Panc1 (cell line): ENCODE measurements around the gene PDHB. TPM values are rescaled to one million over a fixed set of nuclear protein-coding genes. Genes with fewer than 3 reads are reported as not detected.

Experiments
- ATAC-seq: fragments of 200-7000 bp; cut with Tn5 transposase; 2 replicates; pipeline ENCODE4 v1.9.1; 2020; ENCODE audit warnings: mild to moderate bottlenecking, moderate library complexity
- BruUV-seq: library from RNA; stranded (reverse); fragments of 400-500 nt; replicated peaks from 2 replicates; lab custom pipeline; 2021; lab: Mats Ljungman, UMichigan
- CTCF ChIA-PET: fragments of 300-600 bp; sonication (Branson Sonifier 250); formaldehyde crosslinking; loops from one replicate; lab custom pipeline; 2022; ENCODE audit warnings: antibody characterized with exemption; lab: Charles Lee
- POLR2A ChIA-PET: fragments of 300-600 bp; sonication (Branson Sonifier 250); formaldehyde crosslinking; loops from one replicate; lab custom pipeline; 2022; ENCODE audit warnings: antibody characterized with exemption; lab: Charles Lee
- DNase-seq: peaks from one replicate; pipeline ENCODE4 v3.0.0-alpha.2; 2010; ENCODE audit warnings: low read depth, low spot score
- H3K27ac ChIP-seq: 2 replicates; pipeline ENCODE4 v1.5.1; 2011; ENCODE audit warnings: mild to moderate bottlenecking, low read length, inconsistent platforms
- H3K27me3 ChIP-seq: fragments of 200-500 bp; sonication (Bioruptor generic); 2 replicates; pipeline ENCODE4 v1.6.0; 2014; ENCODE audit warnings: low read length, inconsistent platforms; ENCODE audit not compliant: control insufficient read depth, insufficient read depth
- H3K36me3 ChIP-seq: fragments of 200-500 bp; sonication (Bioruptor generic); 2 replicates; pipeline ENCODE4 v1.5.1; 2014; ENCODE audit warnings: inconsistent platforms, mild to moderate bottlenecking, low read length, moderate library complexity; ENCODE audit not compliant: control insufficient read depth, insufficient read depth
- H3K4me1 ChIP-seq: 2 replicates; pipeline ENCODE4 v1.5.1; 2011; ENCODE audit warnings: inconsistent platforms, mild to moderate bottlenecking, low read length, moderate library complexity; ENCODE audit not compliant: control insufficient read depth, insufficient read depth
- H3K4me3 ChIP-seq, 2 experiments: 2 replicates each; pipeline ENCODE4 v1.5.1; 2011 to 2012; ENCODE audit warnings: low read depth in 2 of 2, low read length in 2 of 2, mild to moderate bottlenecking in 2 of 2, inconsistent platforms in 1 of 2, moderate library complexity in 1 of 2
- H3K9me3 ChIP-seq: fragments of 200-500 bp; sonication (Bioruptor generic); 2 replicates; pipeline ENCODE4 v1.5.1; 2014; ENCODE audit warnings: low read depth, mild to moderate bottlenecking, inconsistent platforms, low read length, moderate library complexity; ENCODE audit not compliant: control insufficient read depth, insufficient read depth
- POLR2AphosphoS5 ChIP-seq: IDR thresholded peaks from 2 replicates; pipeline ENCODE4 v1.6.1; 2012; ENCODE audit warnings: mild to moderate bottlenecking, low read depth, low read length, moderate library complexity
- SIN3A ChIP-seq: IDR thresholded peaks from 2 replicates; pipeline ENCODE4 v1.6.1; 2012; ENCODE audit warnings: low read depth, mild to moderate bottlenecking, low read length, moderate library complexity, borderline replicate concordance; ENCODE audit not compliant: insufficient read depth
- TCF7L2 ChIP-seq: IDR thresholded peaks from 2 replicates; pipeline ENCODE4 v1.6.1; 2011; ENCODE audit warnings: mild to moderate bottlenecking, low read depth, low read length, inconsistent platforms
- in situ Hi-C: cut with HindIII; loops from 2 replicates; pipeline ENCODE4 v1.10.0; 2016; ENCODE audit warnings: low sequenced_read_pairs, low pct_unique_long_range_greater_than_20kb
- intact Hi-C: fragments of 100-400 bp; cut with micrococcal nuclease; formaldehyde crosslinking; loops from one replicate; pipeline ENCODE4 v1.10.0; 2022; ENCODE audit not compliant: unreplicated experiment
- total RNA-seq: library from RNA; stranded (reverse); gene quantifications from one replicate; pipeline ENCODE4 v1.2.1, GENCODE V29; 2021; ENCODE audit not compliant: unreplicated experiment
- TF ChIP-seq, protein P1 (sequence below): fragments of 450-650 bp; IDR thresholded peaks from 2 replicates; pipeline ENCODE4 v1.5.1; 2017; ENCODE audit warnings: mild to moderate bottlenecking
- TF ChIP-seq, protein P2 (sequence below), 2 experiments: IDR thresholded peaks; 2 replicates each; pipeline ENCODE4 v1.6.1; 2011 to 2012; ENCODE audit warnings: low read depth in 2 of 2, control low read depth in 1 of 2, low read length in 1 of 2, mild to moderate bottlenecking in 1 of 2, moderate library complexity in 1 of 2; ENCODE audit not compliant: insufficient read depth in 1 of 2

Gene PDHB
- total RNA-seq, 1 experiment from 2014 or later = 66.6 TPM

DNA sequence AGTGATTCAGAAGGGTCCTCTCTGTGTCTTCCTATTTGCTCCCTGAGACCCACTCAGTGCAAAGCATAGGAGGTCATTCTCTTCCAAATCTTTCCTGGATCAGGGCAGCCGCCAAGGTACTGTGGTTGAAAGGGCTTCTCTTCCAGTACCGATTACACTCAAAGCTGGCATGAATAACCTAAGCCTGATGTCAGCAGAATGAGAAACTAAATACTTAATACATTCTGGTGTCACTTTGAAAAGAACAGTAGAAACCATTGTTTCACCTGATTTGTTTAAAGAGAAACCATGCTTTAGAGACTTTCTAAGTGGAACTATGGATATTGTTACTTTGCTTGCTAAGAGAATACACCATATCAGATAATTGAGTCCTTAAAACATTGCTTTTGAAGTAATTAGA, 50.2 kb downstream of the PDHB start:
- POLR2A ChIA-PET = no interaction called here
- in situ Hi-C loops = no loop called here
- no peaks in the 10 kb centered on the region for H3K27me3 ChIP-seq

DNA sequence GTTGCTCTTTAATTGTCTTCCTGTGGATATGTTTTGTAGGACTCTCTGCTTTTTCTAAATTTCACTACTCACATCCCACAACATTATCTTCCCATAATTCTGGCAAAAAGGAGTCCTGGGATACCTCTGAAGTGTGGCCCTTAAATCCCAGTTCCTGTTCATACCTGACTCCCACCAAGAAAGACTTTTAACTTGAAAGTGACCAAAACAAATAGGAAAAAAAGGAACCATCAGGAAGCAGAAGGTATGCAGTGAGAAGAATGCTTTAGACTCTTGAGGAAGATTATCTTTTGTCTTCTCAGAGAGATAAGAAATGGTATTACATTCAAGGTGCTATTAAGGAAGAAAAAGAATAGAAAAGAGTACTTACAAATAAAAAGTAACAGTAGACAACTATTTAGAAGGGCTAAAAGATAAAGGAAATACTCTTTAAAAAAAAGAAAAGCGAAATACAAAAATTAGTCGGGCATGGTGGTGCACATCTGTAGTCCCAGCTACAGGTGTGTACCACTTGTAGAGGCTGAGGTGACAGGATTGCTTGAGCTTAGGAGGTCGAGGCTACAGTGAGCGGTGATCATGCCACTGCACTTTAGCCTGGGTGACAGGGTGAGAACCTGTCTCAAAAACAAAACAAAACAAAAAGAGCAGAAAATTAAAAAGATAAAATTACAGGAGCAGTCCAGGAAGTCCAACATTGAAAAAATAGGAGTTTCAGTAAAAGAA, 54.1 kb downstream of the PDHB start:
- CTCF ChIA-PET = interaction anchor here (0.7 kb wide), 1 partner anchor 125 kb away, joined by 3 read pairs; no protein-coding TSS in a partner anchor
- no peak overlapping the region for H3K27ac ChIP-seq
- no peaks in the 10 kb centered on the region for H3K27me3 ChIP-seq
- ATAC-seq (no peak), DNase-seq (no peak)
- no peaks in the 10 kb centered on the region for H3K36me3 ChIP-seq
- TF ChIP-seq, protein P1, sequence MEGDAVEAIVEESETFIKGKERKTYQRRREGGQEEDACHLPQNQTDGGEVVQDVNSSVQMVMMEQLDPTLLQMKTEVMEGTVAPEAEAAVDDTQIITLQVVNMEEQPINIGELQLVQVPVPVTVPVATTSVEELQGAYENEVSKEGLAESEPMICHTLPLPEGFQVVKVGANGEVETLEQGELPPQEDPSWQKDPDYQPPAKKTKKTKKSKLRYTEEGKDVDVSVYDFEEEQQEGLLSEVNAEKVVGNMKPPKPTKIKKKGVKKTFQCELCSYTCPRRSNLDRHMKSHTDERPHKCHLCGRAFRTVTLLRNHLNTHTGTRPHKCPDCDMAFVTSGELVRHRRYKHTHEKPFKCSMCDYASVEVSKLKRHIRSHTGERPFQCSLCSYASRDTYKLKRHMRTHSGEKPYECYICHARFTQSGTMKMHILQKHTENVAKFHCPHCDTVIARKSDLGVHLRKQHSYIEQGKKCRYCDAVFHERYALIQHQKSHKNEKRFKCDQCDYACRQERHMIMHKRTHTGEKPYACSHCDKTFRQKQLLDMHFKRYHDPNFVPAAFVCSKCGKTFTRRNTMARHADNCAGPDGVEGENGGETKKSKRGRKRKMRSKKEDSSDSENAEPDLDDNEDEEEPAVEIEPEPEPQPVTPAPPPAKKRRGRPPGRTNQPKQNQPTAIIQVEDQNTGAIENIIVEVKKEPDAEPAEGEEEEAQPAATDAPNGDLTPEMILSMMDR = no peak
- no peak for TF ChIP-seq POLR2AphosphoS5
- TF ChIP-seq TCF7L2 = no peak
- TF ChIP-seq, protein P2, sequence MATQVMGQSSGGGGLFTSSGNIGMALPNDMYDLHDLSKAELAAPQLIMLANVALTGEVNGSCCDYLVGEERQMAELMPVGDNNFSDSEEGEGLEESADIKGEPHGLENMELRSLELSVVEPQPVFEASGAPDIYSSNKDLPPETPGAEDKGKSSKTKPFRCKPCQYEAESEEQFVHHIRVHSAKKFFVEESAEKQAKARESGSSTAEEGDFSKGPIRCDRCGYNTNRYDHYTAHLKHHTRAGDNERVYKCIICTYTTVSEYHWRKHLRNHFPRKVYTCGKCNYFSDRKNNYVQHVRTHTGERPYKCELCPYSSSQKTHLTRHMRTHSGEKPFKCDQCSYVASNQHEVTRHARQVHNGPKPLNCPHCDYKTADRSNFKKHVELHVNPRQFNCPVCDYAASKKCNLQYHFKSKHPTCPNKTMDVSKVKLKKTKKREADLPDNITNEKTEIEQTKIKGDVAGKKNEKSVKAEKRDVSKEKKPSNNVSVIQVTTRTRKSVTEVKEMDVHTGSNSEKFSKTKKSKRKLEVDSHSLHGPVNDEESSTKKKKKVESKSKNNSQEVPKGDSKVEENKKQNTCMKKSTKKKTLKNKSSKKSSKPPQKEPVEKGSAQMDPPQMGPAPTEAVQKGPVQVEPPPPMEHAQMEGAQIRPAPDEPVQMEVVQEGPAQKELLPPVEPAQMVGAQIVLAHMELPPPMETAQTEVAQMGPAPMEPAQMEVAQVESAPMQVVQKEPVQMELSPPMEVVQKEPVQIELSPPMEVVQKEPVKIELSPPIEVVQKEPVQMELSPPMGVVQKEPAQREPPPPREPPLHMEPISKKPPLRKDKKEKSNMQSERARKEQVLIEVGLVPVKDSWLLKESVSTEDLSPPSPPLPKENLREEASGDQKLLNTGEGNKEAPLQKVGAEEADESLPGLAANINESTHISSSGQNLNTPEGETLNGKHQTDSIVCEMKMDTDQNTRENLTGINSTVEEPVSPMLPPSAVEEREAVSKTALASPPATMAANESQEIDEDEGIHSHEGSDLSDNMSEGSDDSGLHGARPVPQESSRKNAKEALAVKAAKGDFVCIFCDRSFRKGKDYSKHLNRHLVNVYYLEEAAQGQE (IDR thresholded peaks at IDR 0.05; ENCODE audit: insufficient read depth in 1 of 2, low read depth in 2 of 2, low read length in 1 of 2) = no peak
- no peak for TF ChIP-seq SIN3A
- no TSS peak for BruUV-seq
- H3K4me3 ChIP-seq = no peak overlapping the region
- intact Hi-C loops (no loop called here), in situ Hi-C loops (no loop called here)
- H3K4me1 ChIP-seq = peaks cover 7% of the 10 kb centered on the region
- POLR2A ChIA-PET = interaction anchor here (0.7 kb wide), 1 partner anchor 44 kb away, joined by 4 read pairs; no protein-coding TSS in a partner anchor
- H3K9me3 ChIP-seq = no peaks in the 10 kb centered on the region

More for the DNA sequence above, 50.2 kb downstream of the PDHB start:
- peak; percentile 41; the same call in 1 of the 2 replicates for ATAC-seq
- Histone ChIP-seq H3K4me1 (peaks cover 20% of the 10 kb centered on the region), H3K9me3 (no peaks in the 10 kb centered on the region), H3K27ac (peak overlapping the region; percentile 73), H3K4me3 (no peak overlapping the region), H3K36me3 (no peaks in the 10 kb centered on the region)
- intact Hi-C loops = no loop called here
- DNase-seq = no peak
- no TSS peak for BruUV-seq
- TF ChIP-seq, protein P2 (IDR thresholded peaks at IDR 0.05; ENCODE audit: insufficient read depth in 1 of 2, low read depth in 2 of 2, low read length in 1 of 2) = no peak
- TF ChIP-seq SIN3A (no peak), POLR2AphosphoS5 (no peak), TCF7L2 (no peak)
- TF ChIP-seq, protein P1 = no peak
- CTCF ChIA-PET = no interaction called here
